Sigmoid colon (tissue), 7 donors: Measurements from ENCODE around the gene TBCE. TPM values are rescaled to one million over a fixed set of nuclear protein-coding genes. Genes with fewer than 3 reads are reported as not detected.
"Not testable (repeated sequence)": the region's sequence is repeated elsewhere in the genome, so short reads cannot be mapped to it uniquely, and the experiment has no call there.

Experiments
- DNase-seq: peaks from one replicate; pipeline ENCODE4 v3.0.0-alpha.2; 2019
- H3K27ac ChIP-seq, 4 donors: fragments of 200-600 bp; sonication (generic); one replicate each; pipeline ENCODE4 v1.5.1; 2016 to 2019; ENCODE audit warnings: mild to moderate bottlenecking in 1 of 4
- H3K27me3 ChIP-seq, 3 donors: fragments of 200-600 bp; sonication (generic); one replicate each; pipeline ENCODE4 v1.5.1; 2019; ENCODE audit warnings: mild to moderate bottlenecking in 1 of 3
- H3K36me3 ChIP-seq, 4 donors: fragments of 200-600 bp; sonication (generic); one replicate each; pipeline ENCODE4 v1.5.1; 2016 to 2019
- H3K4me1 ChIP-seq, 4 donors: fragments of 200-600 bp; sonication (generic); one replicate each; pipeline ENCODE4 v1.5.1; 2017 to 2019
- H3K4me3 ChIP-seq, 4 donors: fragments of 200-600 bp; sonication (generic); one replicate each; pipeline ENCODE4 v1.5.1; 2017 to 2019; ENCODE audit warnings: mild to moderate bottlenecking in 2 of 4, moderate library complexity in 1 of 4
- H3K9me3 ChIP-seq, 4 donors: fragments of 200-600 bp in 3 of 4; sonication (generic) in 3 of 4; one replicate each; pipeline versions ENCODE4 v1.5.1 to v1.6.1; 2013 to 2019
- CTCF ChIP-seq, 4 experiments: fragments of 450-650 bp in 3 of 4; fragments of 200-600 bp in 1 of 4; IDR thresholded peaks; one replicate each; pipeline ENCODE4 v1.5.1; 2016 to 2019; ENCODE audit warnings: antibody characterized with exemption in 4 of 4, mild to moderate bottlenecking in 3 of 4, moderate library complexity in 2 of 4
- EP300 ChIP-seq, 4 donors: sonication (generic); formaldehyde crosslinking; IDR thresholded peaks; one replicate each; pipeline ENCODE4 v1.6.1; 2017; ENCODE audit warnings: antibody characterized with exemption in 4 of 4
- POLR2A ChIP-seq, 2 donors: fragments of 450-650 bp; IDR thresholded peaks; one replicate each; pipeline ENCODE4 v1.6.1; 2016; ENCODE audit warnings: antibody characterized with exemption in 2 of 2, mild to moderate bottlenecking in 2 of 2, moderate library complexity in 2 of 2
- POLR2AphosphoS5 ChIP-seq, 4 donors: sonication (generic); formaldehyde crosslinking; IDR thresholded peaks; one replicate each; pipeline ENCODE4 v1.6.1; 2017; ENCODE audit warnings: antibody characterized with exemption in 4 of 4
- WGBS, 2 donors: extraction: QIAGEN DNeasy Blood & Tissue Kit; methylation state at CpG; one replicate each; pipeline ENCODE4 v1.1.7; 2013; 5-methylcytosine and 5-hydroxymethylcytosine counted together
- intact Hi-C: fragments of 100-400 bp; cut with DNase I; formaldehyde crosslinking; loops from one replicate; pipeline ENCODE4 v1.15.1; 2023
- polyA plus RNA-seq, 3 donors: library from polyadenylated mRNA; stranded (reverse); fragments of 200-250 nt; gene quantifications; one replicate each; pipeline ENCODE4 v1.2.3, GENCODE V29; 2013
- total RNA-seq, 4 donors: library from RNA; depleted of rRNA; stranded (reverse); fragments of >200 nt; gene quantifications; one replicate each; pipeline ENCODE4 v1.1.0, GENCODE V29; 2016
- donor health status: healthy with polysubstance abuse.
- donor health status: Bipolar disorder and iron deficiency.
- donor health status: healthy.

TBCE gene
- total and polyA plus RNA-seq, 7 donors = 14.4 to 24.3 (median 16.4) TPM

GRCh38 chr1:235455097-235455496 is 87.9 kb downstream of the TBCE start:
- intact Hi-C loops = no loop called here
- H3K4me1 ChIP-seq = no peaks in the 10 kb centered on the region
- no peak overlapping the region for H3K4me3 ChIP-seq
- no peaks in the 10 kb centered on the region for H3K9me3 ChIP-seq
- WGBS, 2 donors = 73 to 85% methylated on average over 2 of the region's 2 CpGs
- TF ChIP-seq POLR2AphosphoS5 (IDR thresholded peaks at IDR 0.05) (no peak), EP300 (IDR thresholded peaks at IDR 0.05) (no peak)
- peaks cover 3 to 57% (median 17%) of the 10 kb centered on the region in 4 donors for H3K36me3 ChIP-seq
- no peaks in the 10 kb centered on the region for H3K27me3 ChIP-seq
- no peak for DNase-seq
- no peak overlapping the region for H3K27ac ChIP-seq

GRCh38 chr1:235455823-235456222 is 88.6 kb downstream of the TBCE start:
- 74 to 80% methylated on average over 4 of the region's 4 CpGs for WGBS, 2 donors
- H3K4me1 ChIP-seq = no peaks in the 10 kb centered on the region
- peaks cover 3 to 53% (median 13%) of the 10 kb centered on the region in 4 donors for H3K36me3 ChIP-seq
- intact Hi-C loops = no loop called here
- no peak overlapping the region for H3K4me3 ChIP-seq
- TF ChIP-seq EP300 (IDR thresholded peaks at IDR 0.05) = no peak
- no peak for TF ChIP-seq POLR2A (IDR thresholded peaks at IDR 0.05)
- TF ChIP-seq POLR2AphosphoS5 (IDR thresholded peaks at IDR 0.05) = no peak
- no peak for TF ChIP-seq CTCF (IDR thresholded peaks at IDR 0.05)
- DNase-seq = no peak
- H3K27ac ChIP-seq = no peak overlapping the region
- no peaks in the 10 kb centered on the region for H3K27me3 ChIP-seq
- no peaks in the 10 kb centered on the region for H3K9me3 ChIP-seq

DNA sequence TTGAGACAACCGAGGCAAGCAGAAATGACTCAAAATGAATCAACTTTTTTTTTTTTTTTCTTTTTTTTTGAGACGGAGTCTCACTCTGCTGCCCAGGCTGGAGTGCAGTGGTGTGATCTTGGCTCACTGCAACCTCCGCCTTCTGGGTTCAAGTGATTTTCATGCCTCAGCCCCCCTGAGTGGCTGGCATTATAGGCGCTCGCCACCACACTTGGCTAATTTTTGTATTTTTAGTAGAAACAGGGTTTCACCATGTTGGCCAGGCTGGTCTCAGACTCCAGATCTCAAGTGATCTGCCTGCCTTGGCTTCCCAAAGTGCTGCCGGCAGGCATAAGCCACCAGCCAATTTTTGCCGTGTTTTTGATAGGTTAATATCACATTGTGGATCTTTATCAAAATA is 90.6 kb downstream of the TBCE start:
- H3K4me3 ChIP-seq, intact Hi-C loops, H3K9me3 ChIP-seq, H3K4me1 ChIP-seq, H3K27me3 ChIP-seq, DNase-seq, H3K27ac ChIP-seq: not testable (repeated sequence)
- 96 to 97% methylated on average over 7 of the region's 7 CpGs for WGBS, 2 donors
- peaks cover 0 to 37% (median 11%) of the 10 kb centered on the region in 4 donors for H3K36me3 ChIP-seq

GRCh38 chr1:235460770-235461169 is 93.5 kb downstream of the TBCE start:
- Histone ChIP-seq H3K27me3 (no peaks in the 10 kb centered on the region), H3K36me3 (peaks cover 0 to 35% (median 4%) of the 10 kb centered on the region in 4 donors), H3K4me3 (no peak overlapping the region), H3K27ac (no peak overlapping the region), H3K9me3 (no peaks in the 10 kb centered on the region), H3K4me1 (no peaks in the 10 kb centered on the region)
- TF ChIP-seq EP300 (IDR thresholded peaks at IDR 0.05) (no peak), POLR2AphosphoS5 (IDR thresholded peaks at IDR 0.05) (no peak), POLR2A (IDR thresholded peaks at IDR 0.05) (no peak), CTCF (IDR thresholded peaks at IDR 0.05) (no peak)
- intact Hi-C loops = no loop called here
- WGBS, 2 donors = 89 to 91% methylated on average over 5 of the region's 5 CpGs
- DNase-seq = no peak

DNA sequence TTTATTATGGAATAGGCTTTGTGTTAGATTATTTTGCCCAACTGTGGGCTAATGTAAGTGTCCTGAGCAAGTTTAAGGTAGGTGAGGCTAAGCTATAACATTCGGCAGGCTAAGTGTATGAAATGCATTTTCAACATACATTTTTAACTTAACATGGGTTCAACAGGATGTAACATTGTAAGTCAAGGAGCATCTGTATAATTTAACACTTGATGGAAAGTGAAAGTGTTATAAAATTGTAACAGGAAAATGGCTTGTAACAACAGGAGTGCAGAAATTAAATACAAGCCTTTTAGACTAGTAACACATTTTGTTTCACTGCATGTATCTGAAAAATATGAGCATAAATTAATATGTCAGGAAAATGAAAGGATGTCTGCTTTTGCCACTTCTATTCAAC is 94.7 kb downstream of the TBCE start:
- H3K9me3 ChIP-seq = no peaks in the 10 kb centered on the region
- no peak for DNase-seq
- intact Hi-C loops = no loop called here
- no peaks in the 10 kb centered on the region for H3K27me3 ChIP-seq
- TF ChIP-seq CTCF (IDR thresholded peaks at IDR 0.05) (no peak), POLR2AphosphoS5 (IDR thresholded peaks at IDR 0.05) (no peak), POLR2A (IDR thresholded peaks at IDR 0.05) (no peak), EP300 (IDR thresholded peaks at IDR 0.05) (no peak)
- no peaks in the 10 kb centered on the region for H3K4me1 ChIP-seq
- WGBS, 2 donors = 58 to 88% methylated on average over 1 of the region's 1 CpG
- H3K4me3 ChIP-seq = no peak overlapping the region
- H3K27ac ChIP-seq = no peak overlapping the region
- peaks cover 0 to 35% (median 4%) of the 10 kb centered on the region in 4 donors for H3K36me3 ChIP-seq

DNA sequence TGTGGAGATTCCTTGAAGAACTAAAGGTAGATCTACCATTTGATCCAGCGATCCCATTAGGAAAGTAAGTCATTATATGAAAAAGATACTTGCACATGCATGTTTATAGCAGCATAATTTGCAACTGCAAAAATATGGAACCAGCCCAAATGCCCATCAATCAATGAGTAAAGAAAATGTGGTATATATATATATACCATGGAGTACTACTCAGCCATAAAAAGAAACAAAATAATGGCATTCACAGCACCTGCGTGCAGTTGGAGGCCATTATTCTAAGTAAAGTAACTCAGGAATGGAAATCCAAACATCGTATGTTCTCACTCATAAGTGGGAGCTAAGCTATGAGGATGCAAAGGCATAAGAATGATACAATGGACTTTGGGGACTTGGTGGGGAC is 95.6 kb downstream of the TBCE start:
- intact Hi-C loops, H3K27ac ChIP-seq, H3K27me3 ChIP-seq, DNase-seq, H3K9me3 ChIP-seq, H3K4me1 ChIP-seq, H3K4me3 ChIP-seq: not testable (repeated sequence)
- 95 to 98% methylated on average over 3 of the region's 3 CpGs for WGBS, 2 donors
- peaks cover 0 to 35% (median 3%) of the 10 kb centered on the region in 4 donors for H3K36me3 ChIP-seq
